Measurements from ENCODE around the gene ITGB2.

ITGB2 gene

DNA sequence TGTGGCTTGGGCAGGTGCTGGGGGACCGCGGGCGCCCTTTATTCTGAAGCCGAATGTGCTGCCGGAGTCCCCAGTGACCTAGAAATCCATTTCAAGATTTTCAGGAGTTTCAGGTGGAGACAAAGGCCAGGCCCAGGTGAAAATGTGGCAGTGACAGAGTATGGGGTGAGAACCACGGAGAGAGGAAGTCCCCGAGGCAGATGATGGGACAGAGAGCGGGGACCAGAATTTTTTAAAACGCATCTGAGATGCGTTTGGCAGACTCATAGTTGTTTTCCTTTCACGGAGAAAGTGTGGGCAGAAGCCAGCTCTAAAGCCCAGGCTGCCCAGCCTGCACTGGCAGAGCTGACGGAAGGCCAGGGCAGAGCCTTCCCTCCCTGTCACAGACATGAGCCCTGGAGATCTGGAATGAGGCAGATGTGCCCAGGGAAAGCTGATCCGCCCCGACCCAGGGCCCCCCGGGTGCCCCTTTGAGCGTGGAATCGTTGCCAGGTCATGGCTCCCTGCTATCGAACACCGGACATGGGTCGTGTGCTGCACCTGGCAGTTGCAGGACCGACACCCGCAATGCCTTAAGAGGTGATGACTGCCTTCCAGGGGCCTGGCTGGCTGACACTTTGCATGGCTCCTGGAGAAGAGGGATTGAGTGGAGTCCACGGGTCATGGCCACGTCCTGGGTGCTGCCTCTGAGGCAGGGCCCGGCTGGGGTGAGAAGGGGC is 12.7 kb upstream of the ITGB2 start:
- H3K4me3 ChIP-seq (ENCODE audit: control insufficient read depth, low read depth, low read length): no peak overlapping the region
- TF ChIP-seq, protein P1, sequence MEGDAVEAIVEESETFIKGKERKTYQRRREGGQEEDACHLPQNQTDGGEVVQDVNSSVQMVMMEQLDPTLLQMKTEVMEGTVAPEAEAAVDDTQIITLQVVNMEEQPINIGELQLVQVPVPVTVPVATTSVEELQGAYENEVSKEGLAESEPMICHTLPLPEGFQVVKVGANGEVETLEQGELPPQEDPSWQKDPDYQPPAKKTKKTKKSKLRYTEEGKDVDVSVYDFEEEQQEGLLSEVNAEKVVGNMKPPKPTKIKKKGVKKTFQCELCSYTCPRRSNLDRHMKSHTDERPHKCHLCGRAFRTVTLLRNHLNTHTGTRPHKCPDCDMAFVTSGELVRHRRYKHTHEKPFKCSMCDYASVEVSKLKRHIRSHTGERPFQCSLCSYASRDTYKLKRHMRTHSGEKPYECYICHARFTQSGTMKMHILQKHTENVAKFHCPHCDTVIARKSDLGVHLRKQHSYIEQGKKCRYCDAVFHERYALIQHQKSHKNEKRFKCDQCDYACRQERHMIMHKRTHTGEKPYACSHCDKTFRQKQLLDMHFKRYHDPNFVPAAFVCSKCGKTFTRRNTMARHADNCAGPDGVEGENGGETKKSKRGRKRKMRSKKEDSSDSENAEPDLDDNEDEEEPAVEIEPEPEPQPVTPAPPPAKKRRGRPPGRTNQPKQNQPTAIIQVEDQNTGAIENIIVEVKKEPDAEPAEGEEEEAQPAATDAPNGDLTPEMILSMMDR (IDR thresholded peaks at IDR 0.05; ENCODE audit: control insufficient read depth, insufficient read depth, low read depth, low read length, missing control alignments): no peak
- DNase-seq (ENCODE audit: low read depth): no peak

DNA sequence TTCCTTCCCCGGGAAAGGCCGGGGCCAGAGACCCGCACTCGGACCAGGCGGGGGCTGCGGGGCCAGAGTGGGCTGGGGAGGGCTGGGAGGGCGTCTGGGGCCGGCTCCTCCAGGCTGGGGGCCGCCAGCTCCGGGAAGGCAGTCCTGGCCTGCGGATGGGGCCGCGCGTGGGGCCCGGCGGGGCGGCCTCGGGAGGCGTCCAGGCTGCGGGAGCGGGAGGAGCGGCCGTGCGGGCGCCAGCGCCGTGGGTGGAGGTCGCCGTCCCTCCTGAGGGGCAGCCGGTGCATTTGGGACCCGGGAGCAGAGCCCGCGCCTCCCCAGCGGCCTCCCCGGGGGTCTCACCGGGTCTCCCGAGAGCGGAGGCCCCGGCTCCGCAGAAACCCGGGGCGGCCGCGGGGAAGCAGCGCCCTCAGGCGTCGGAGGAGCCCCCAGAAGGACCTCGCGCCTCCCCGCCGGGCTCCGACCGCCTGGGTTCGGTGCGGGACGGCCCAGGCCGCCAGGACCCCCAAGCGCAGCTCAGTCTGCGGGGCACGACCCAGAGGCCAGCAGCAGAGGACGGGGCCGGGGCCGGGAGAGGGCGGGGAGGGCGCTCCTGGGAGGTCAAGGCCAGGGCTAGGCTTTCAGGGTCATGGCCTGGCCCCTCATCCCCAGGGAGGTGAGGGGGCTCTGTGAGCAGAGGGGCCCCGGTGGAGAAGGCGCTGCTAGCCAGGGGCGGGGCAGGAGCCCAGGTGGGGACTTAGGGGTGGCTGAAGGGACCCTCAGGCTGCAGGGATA is 11.9 kb upstream of the ITGB2 start:
- peak overlapping the region; percentile 13 for H3K4me3 ChIP-seq (ENCODE audit: control insufficient read depth, low read depth, low read length)
- no peak for DNase-seq (ENCODE audit: low read depth)
- TF ChIP-seq, protein P1 (IDR thresholded peaks at IDR 0.05; ENCODE audit: control insufficient read depth, insufficient read depth, low read depth, low read length, missing control alignments): peak; percentile 55

DNA sequence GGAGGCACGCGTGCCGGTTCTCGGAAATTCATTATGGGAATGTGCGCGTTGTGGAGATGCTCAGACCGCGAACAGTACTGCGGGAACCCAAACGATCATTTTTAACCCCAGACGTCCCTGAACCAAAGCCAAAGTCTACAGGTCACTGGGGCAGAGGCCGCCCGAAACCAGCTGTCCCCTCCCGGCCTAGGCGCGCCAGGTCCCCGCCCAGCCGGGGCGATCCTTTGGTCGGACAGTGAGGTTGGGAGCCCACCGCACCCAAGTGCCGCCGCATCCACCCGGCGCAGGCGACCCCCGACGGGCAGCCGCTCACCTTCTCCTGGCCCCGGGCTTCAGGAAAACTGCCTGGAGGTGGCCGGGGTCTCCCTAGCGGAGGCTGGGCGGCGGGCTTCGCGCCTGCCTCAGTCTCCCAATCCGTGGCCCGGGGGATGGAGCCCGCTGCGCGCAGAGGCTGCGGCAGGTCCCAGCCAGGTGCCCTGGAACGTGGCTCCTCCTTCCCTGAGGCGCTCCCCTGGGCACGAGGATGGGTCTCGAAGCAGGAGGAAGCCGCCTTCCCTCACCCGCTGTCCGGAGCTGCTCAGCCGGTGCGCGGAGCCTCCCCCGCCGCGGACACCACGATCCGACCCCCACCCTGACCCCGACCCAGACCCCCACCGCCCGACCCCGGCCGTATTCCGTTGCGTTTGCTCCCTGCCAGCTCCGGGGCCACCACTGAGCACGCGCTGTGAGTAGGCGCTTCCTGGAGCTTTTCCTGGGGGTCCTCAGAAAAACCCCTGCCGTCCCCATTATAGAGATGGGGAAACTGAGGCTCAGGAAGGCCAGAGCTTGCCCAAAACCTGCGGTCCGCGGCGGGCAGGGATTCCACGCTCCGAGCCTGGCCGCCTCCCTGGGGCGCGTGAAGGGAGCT is 11.1 kb upstream of the ITGB2 start:
- TF ChIP-seq, protein P1 (IDR thresholded peaks at IDR 0.05; ENCODE audit: control insufficient read depth, insufficient read depth, low read depth, low read length, missing control alignments): no peak
- DNase-seq (ENCODE audit: low read depth): no peak
- peak overlapping the region; percentile 13 for H3K4me3 ChIP-seq (ENCODE audit: control insufficient read depth, low read depth, low read length)

DNA sequence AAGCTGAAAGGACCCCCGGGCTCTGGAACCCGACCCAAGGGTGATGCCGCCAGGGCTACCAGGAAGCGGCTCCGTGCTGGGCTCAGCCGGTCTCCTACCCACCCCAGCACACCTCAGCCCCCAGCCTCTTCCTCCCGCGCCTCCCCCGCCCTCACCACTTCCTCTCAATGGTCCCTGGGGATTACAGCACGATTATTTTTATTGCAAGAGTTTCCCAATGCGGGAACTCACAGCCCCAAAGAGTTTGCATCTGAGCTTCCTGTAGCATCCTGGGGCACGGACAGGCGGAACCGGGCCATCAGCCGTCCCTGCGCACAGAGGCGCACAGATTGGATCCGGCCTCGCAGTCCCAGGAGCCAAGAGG is 10.4 kb upstream of the ITGB2 start:
- TF ChIP-seq, protein P1 (IDR thresholded peaks at IDR 0.05; ENCODE audit: control insufficient read depth, insufficient read depth, low read depth, low read length, missing control alignments): no peak
- no peak overlapping the region for H3K4me3 ChIP-seq (ENCODE audit: control insufficient read depth, low read depth, low read length)
- DNase-seq (ENCODE audit: low read depth): no peak

DNA sequence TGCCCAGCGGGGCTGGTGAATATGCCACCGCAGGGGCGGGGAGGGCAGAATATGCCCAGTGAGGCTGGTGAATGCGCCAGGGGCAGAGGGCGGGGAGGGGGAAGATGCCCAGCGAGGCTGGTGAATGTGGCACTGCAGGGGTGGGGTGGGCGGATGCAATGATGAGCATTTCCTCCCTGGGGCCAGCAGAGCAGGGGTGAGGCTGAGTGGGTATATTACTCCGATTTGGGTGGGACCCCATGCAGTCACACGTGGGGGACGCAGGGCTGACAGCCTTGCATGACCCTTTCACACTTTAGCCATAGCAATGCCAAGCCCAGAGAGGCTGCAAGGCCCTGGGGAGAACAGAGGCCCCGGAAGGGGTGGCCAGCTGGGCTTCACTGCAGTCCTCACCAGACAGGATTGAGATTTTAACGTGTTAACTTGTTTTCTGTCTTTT is 9.9 kb upstream of the ITGB2 start:
- no peak overlapping the region for H3K4me3 ChIP-seq (ENCODE audit: control insufficient read depth, low read depth, low read length)
- no peak for DNase-seq (ENCODE audit: low read depth)
- TF ChIP-seq, protein P1 (IDR thresholded peaks at IDR 0.05; ENCODE audit: control insufficient read depth, insufficient read depth, low read depth, low read length, missing control alignments): no peak

DNA sequence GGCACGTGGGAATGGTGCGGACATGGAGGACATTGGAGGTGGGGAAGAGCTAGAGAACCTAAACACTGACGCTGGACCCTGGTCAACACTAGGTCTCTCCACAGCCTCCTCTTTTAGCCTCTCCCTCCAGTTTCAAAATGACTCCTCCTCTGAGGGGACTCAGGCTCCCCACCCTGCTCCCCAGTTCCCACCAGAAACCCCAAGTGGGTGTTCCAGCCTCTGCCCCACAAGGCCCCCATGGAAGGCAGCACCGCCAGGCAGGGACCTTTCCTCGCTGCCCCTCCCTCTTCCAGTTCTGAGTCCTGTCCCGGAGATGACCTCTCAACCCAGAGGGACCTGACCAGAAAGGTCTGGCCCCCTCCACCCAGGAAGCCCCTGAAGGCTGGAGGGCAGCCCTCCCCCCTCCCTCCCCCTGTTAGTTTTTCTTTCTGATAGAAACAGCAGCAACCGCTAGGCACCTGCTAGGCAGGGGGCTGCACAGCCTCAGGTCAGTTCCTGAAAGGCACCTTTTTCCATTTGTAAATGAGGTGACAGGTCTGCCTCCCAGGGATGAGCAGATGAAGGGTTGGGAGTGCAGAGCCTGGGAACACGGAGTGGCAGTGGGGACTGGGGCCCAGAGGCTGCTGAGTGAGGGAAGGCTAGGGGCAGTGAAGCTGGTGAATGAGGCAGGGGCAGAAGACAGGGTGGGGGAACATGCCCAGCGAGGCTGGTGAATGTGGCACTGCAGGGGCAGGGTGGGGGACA is 9.3 kb upstream of the ITGB2 start:
- no peak for DNase-seq (ENCODE audit: low read depth)
- TF ChIP-seq, protein P1 (IDR thresholded peaks at IDR 0.05; ENCODE audit: control insufficient read depth, insufficient read depth, low read depth, low read length, missing control alignments): no peak
- no peak overlapping the region for H3K4me3 ChIP-seq (ENCODE audit: control insufficient read depth, low read depth, low read length)
